Brain pericyte (primary cell): ENCODE results near the gene EFCAB3.
"Not testable (repeated sequence)": the region's sequence is repeated elsewhere in the genome, so short reads cannot be mapped to it uniquely, and the experiment has no call there.

Experiments used
- DNase-seq: peaks from one replicate; pipeline ENCODE4 v3.0.0-alpha.2; 2012; ENCODE audit warnings: low read depth, low spot score

Gene EFCAB3

GRCh38 chr17:62464422-62464821, 84.1 kb downstream of the EFCAB3 start:
- not testable (repeated sequence) for DNase-seq

GRCh38 chr17:62465271-62465670, 84.9 kb downstream of the EFCAB3 start:
- not testable (repeated sequence) for DNase-seq
